Right lobe of liver (tissue), 6 donors: ENCODE results near the gene NKAIN2. TPM values are rescaled to one million over a fixed set of nuclear protein-coding genes. Genes with fewer than 3 reads are reported as not detected.

Experiments used
- ATAC-seq, 4 donors: fragments of 200-7000 bp; cut with Tn5 transposase; one replicate each; pipeline ENCODE4 v1.9.1; 2020; ENCODE audit warnings: mild to moderate bottlenecking in 4 of 4, moderate library complexity in 4 of 4
- DNase-seq, 3 donors: peaks; one replicate each; pipeline ENCODE4 v3.0.0-alpha.2; 2020
- H3K27ac ChIP-seq, 3 donors: fragments of 200-600 bp; one replicate each; pipeline ENCODE4 v1.8.0; 2022
- H3K27me3 ChIP-seq, 2 donors: fragments of 200-600 bp; one replicate each; pipeline ENCODE4 v1.8.0; 2022
- H3K36me3 ChIP-seq, 4 donors: fragments of 200-600 bp; sonication (generic) in 1 of 4; one replicate each; pipeline versions ENCODE4 v1.5.1 to v1.8.0; 2017 to 2022; ENCODE audit warnings: control low read depth in 1 of 4
- H3K4me1 ChIP-seq, 4 donors: fragments of 200-600 bp; sonication (generic) in 1 of 4; one replicate each; pipeline versions ENCODE4 v1.5.1 to v1.8.0; 2017 to 2022; ENCODE audit warnings: control low read depth in 1 of 4
- H3K4me3 ChIP-seq, 3 donors: fragments of 200-600 bp; one replicate each; pipeline ENCODE4 v1.8.0; 2022
- H3K9me3 ChIP-seq, 4 donors: fragments of 200-600 bp; sonication (generic) in 1 of 4; one replicate each; pipeline versions ENCODE4 v1.5.1 to v1.8.0; 2017 to 2022; ENCODE audit warnings: control low read depth in 1 of 4
- POLR2A ChIP-seq: fragments of 450-650 bp; IDR thresholded peaks from one replicate; pipeline ENCODE4 v1.6.1; 2017; ENCODE audit warnings: antibody characterized with exemption, mild to moderate bottlenecking
- WGBS: methylation state at CpG from one replicate; pipeline ENCODE4 v1.1.6; 2018; ENCODE audit warnings: low coverage, low lambda C conversion rate; ENCODE audit not compliant: insufficient coverage; ENCODE audit errors: missing lambda C conversion rate; 5-methylcytosine and 5-hydroxymethylcytosine counted together
- intact Hi-C, 2 donors: fragments of 100-400 bp; cut with DNase I; formaldehyde crosslinking; loops; one replicate each; pipeline versions ENCODE4 v1.11.2 to v1.14.1; 2022
- total RNA-seq, 6 experiments: library from RNA; depleted of rRNA in 2 of 6; stranded (reverse); fragments of >200 nt in 2 of 6; fragmentation: NEBNext Ultra II Directional in 3 of 6; extraction: Animal tissue kit (Norgen Biotek cat#: 25700) in 3 of 6; gene quantifications; one replicate each; pipeline versions ENCODE4 v1.1.0 to v1.2.4, GENCODE V29; 2016 to 2023
- TF ChIP-seq, protein P1 (sequence below), 4 donors: fragments of 200-600 bp in 3 of 4; fragments of 450-650 bp in 1 of 4; IDR thresholded peaks; one replicate each; pipeline versions ENCODE4 v1.5.1 to v1.8.0; 2016 to 2022; ENCODE audit warnings: antibody characterized with exemption in 4 of 4, mild to moderate bottlenecking in 2 of 4
- donor health status: DM: no; HTN: yes; CAD: no.
- donor health status: DM: no; HTN: no; CAD: no.
- donor health status: DM: no; HTN: no; CAD: no.
- donor health status: DM: no; HTN: yes; CAD: no.
- donor health status: DM: no; HTN: yes; CAD: no.

Gene NKAIN2
- total RNA-seq, 6 experiments from 2014 or later: 0.16 to 0.28 TPM; not detected in 4

DNA sequence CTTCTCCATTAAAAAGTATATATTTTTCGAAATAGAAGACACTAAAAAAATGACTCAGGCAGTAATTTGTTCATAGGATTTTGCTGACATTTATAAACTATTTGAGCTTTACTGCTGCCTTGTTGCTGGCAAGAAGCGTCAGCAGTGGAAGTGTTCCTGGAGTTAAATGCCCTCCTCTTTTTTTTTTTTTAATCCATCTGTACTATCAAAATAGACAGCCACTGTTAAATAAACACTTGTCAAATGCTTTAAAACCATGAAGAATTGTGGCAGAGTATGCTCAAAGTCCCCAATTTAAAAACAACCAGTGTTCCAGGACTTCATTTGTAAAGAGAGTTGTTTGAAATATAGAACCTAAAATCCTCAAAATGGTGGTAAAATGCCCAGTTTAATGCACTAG, 253.8 kb downstream of the NKAIN2 start:
- Histone ChIP-seq H3K9me3 (no peaks in the 10 kb centered on the region), H3K36me3 (no peaks in the 10 kb centered on the region), H3K4me1 (no peaks in the 10 kb centered on the region), H3K4me3 (no peak overlapping the region), H3K27ac (no peak overlapping the region), H3K27me3 (no peaks in the 10 kb centered on the region)
- DNase-seq (no peak), ATAC-seq (no peak)
- TF ChIP-seq, protein P1, sequence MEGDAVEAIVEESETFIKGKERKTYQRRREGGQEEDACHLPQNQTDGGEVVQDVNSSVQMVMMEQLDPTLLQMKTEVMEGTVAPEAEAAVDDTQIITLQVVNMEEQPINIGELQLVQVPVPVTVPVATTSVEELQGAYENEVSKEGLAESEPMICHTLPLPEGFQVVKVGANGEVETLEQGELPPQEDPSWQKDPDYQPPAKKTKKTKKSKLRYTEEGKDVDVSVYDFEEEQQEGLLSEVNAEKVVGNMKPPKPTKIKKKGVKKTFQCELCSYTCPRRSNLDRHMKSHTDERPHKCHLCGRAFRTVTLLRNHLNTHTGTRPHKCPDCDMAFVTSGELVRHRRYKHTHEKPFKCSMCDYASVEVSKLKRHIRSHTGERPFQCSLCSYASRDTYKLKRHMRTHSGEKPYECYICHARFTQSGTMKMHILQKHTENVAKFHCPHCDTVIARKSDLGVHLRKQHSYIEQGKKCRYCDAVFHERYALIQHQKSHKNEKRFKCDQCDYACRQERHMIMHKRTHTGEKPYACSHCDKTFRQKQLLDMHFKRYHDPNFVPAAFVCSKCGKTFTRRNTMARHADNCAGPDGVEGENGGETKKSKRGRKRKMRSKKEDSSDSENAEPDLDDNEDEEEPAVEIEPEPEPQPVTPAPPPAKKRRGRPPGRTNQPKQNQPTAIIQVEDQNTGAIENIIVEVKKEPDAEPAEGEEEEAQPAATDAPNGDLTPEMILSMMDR (IDR thresholded peaks at IDR 0.05): no peak
- TF ChIP-seq POLR2A: no peak
- WGBS: 41% methylated on average over 2 of the region's 2 CpGs
- intact Hi-C loops: no loop called here

- WGBS: 53% methylated on average over 3 of the region's 3 CpGs
- TF ChIP-seq, protein P1 (IDR thresholded peaks at IDR 0.05): no peak
- no peak for TF ChIP-seq POLR2A
- Histone ChIP-seq H3K9me3 (no peaks in the 10 kb centered on the region), H3K27me3 (no peaks in the 10 kb centered on the region), H3K4me1 (no peaks in the 10 kb centered on the region), H3K27ac (no peak overlapping the region), H3K36me3 (no peaks in the 10 kb centered on the region), H3K4me3 (no peak overlapping the region)
- intact Hi-C loops: no loop called here
- DNase-seq (no peak), ATAC-seq (no peak)
Observed at GRCh38 chr6:124064317-124065113, 260.9 kb downstream of the NKAIN2 start.

DNA sequence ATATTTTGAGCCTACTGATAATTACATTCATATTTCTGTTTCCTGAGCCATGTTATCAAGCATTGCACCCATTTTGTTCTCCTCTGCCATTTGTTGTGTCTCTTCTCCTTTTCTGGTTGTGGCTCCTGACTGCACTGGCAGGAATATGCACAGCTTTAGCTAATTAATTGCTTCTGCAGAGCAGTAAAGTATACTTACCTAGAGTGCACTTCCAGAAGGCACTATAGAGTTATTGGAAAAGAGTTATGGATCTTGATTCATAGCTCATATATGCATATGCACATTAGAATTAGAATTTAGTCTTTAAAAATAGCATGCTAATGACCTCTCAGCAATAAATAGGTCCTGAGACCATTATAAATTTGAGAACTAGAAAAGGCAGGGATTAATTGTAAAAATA, 262.6 kb downstream of the NKAIN2 start:
- intact Hi-C loops: no loop called here
- no peaks in the 10 kb centered on the region for H3K9me3 ChIP-seq
- H3K4me3 ChIP-seq: no peak overlapping the region
- H3K27me3 ChIP-seq: no peaks in the 10 kb centered on the region
- no peak for TF ChIP-seq POLR2A
- TF ChIP-seq, protein P1 (IDR thresholded peaks at IDR 0.05): no peak
- H3K4me1 ChIP-seq: no peaks in the 10 kb centered on the region
- ATAC-seq (no peak), DNase-seq (no peak)
- no peak overlapping the region for H3K27ac ChIP-seq
- no peaks in the 10 kb centered on the region for H3K36me3 ChIP-seq

DNA sequence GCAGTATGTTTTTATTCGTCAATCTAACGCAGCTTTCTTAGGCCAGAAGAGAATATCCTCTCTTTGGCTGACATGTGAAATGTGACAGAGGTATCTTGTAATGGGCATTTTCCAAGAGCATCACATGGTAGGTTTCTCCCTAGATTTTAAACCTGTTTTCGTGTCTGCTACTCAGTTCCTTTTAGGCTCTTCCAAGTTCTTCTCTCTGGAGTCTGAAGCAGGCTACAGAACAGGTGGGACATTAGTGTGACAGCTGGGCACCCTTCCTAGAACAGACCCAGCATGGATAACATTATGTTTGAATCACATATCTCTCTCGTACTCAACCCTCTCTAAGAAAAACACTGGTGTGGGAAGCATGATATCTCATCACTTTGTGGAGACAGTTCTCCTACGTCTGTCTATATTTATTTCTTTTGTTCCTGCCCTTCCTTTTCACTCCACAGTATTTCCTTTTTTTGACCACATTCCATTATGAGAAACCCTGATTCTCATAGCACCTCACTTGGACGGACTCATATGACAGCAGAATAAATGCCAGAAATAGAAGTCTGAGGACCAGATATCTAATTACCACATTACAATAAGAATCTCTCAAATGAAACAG, 263.4 kb downstream of the NKAIN2 start:
- Histone ChIP-seq H3K4me1 (no peaks in the 10 kb centered on the region), H3K9me3 (no peaks in the 10 kb centered on the region), H3K36me3 (no peaks in the 10 kb centered on the region), H3K4me3 (no peak overlapping the region), H3K27me3 (no peaks in the 10 kb centered on the region), H3K27ac (no peak overlapping the region)
- intact Hi-C loops: no loop called here
- DNase-seq (no peak), ATAC-seq (no peak)
- 47% methylated on average over 6 of the region's 6 CpGs for WGBS
- TF ChIP-seq, protein P1 (IDR thresholded peaks at IDR 0.05): no peak
